SH-SY5Y (cell line): ENCODE data around the gene HCN4.

ENCODE experiments used
- GATA2 ChIP-seq: IDR thresholded peaks from 2 replicates; pipeline ENCODE4 v1.6.1; 2011; ENCODE audit warnings: mild to moderate bottlenecking, low read depth, low read length
- GATA3 ChIP-seq: IDR thresholded peaks from 2 replicates; pipeline ENCODE4 v1.6.1; 2011; ENCODE audit warnings: low read depth, mild to moderate bottlenecking, low read length, moderate library complexity

- no peak for TF ChIP-seq GATA2
- no peak for TF ChIP-seq GATA3
Measured at GRCh38 chr15:73322665-73323373, 45.9 kb downstream of the HCN4 start.
